ENCODE data around the gene SH3TC1.

Gene SH3TC1

GRCh38 chr4:8236106-8236919 is 37.2 kb downstream of the SH3TC1 start:
- TF ChIP-seq, protein P1, sequence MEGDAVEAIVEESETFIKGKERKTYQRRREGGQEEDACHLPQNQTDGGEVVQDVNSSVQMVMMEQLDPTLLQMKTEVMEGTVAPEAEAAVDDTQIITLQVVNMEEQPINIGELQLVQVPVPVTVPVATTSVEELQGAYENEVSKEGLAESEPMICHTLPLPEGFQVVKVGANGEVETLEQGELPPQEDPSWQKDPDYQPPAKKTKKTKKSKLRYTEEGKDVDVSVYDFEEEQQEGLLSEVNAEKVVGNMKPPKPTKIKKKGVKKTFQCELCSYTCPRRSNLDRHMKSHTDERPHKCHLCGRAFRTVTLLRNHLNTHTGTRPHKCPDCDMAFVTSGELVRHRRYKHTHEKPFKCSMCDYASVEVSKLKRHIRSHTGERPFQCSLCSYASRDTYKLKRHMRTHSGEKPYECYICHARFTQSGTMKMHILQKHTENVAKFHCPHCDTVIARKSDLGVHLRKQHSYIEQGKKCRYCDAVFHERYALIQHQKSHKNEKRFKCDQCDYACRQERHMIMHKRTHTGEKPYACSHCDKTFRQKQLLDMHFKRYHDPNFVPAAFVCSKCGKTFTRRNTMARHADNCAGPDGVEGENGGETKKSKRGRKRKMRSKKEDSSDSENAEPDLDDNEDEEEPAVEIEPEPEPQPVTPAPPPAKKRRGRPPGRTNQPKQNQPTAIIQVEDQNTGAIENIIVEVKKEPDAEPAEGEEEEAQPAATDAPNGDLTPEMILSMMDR (IDR thresholded peaks at IDR 0.05; ENCODE audit: low read depth, low read length), result no peak
- no peak for DNase-seq (ENCODE audit: low read depth, low spot score)
- H3K4me3 ChIP-seq (ENCODE audit: low read depth, low read length), result no peak overlapping the region
- in situ Hi-C loops (cut with HindIII; ENCODE audit: low sequenced_read_pairs), result no loop called here

DNA sequence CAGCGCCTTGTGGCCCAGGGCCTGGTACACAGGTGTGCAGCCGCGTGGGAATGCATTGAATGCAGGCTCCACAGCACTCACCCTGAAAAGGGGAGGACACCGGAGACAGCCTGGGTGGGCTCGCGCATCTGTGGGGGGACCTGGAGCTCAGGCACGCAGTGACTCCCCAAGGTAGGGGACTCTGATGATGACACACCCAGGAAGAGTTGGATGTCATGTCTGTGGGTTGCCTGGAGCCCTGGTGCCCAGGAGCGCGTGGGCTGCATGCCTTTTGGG is 37.8 kb downstream of the SH3TC1 start:
- DNase-seq (ENCODE audit: low read depth, low spot score), result no peak
- in situ Hi-C loops (cut with HindIII; ENCODE audit: low sequenced_read_pairs), result no loop called here

GRCh38 chr4:8237256-8237989 is 38.3 kb downstream of the SH3TC1 start:
- DNase-seq (ENCODE audit: low read depth, low spot score), result no peak
- no peak overlapping the region for H3K4me3 ChIP-seq (ENCODE audit: low read depth, low read length)
- in situ Hi-C loops (cut with HindIII; ENCODE audit: low sequenced_read_pairs), result no loop called here
- TF ChIP-seq, protein P1 (IDR thresholded peaks at IDR 0.05; ENCODE audit: low read depth, low read length), result no peak

More for the DNA sequence above, 37.8 kb downstream of the SH3TC1 start:
- TF ChIP-seq, protein P1 (IDR thresholded peaks at IDR 0.05; ENCODE audit: low read depth, low read length), result no peak
- H3K4me3 ChIP-seq (ENCODE audit: low read depth, low read length), result no peak overlapping the region

DNA sequence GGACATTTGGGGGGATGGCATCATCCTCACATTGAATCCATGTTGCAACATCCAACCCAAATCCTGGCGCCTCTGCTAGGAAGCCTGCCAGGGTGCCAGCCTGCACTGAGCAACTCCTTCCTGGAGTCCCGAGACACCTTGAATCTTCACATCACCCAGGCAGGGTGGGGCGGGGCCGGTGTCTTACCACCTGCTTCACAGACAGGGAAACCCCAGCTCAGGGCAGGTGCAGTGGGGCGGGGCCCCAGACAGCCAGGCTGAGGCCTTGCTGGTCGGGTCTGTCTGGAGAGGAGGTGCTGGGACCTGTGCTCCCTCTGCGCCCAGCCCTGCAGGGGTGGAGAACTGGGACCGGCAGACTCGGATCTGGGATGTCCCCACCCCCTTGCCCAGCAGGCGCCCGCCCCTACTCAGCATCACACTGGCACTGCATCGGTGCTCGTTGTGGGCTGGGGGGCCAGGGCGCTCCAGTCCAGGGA is 39.0 kb downstream of the SH3TC1 start:
- H3K4me3 ChIP-seq (ENCODE audit: low read depth, low read length), result no peak overlapping the region
- DNase-seq (ENCODE audit: low read depth, low spot score), result no peak
- in situ Hi-C loops (cut with HindIII; ENCODE audit: low sequenced_read_pairs), result no loop called here
- TF ChIP-seq, protein P1 (IDR thresholded peaks at IDR 0.05; ENCODE audit: low read depth, low read length), result no peak

DNA sequence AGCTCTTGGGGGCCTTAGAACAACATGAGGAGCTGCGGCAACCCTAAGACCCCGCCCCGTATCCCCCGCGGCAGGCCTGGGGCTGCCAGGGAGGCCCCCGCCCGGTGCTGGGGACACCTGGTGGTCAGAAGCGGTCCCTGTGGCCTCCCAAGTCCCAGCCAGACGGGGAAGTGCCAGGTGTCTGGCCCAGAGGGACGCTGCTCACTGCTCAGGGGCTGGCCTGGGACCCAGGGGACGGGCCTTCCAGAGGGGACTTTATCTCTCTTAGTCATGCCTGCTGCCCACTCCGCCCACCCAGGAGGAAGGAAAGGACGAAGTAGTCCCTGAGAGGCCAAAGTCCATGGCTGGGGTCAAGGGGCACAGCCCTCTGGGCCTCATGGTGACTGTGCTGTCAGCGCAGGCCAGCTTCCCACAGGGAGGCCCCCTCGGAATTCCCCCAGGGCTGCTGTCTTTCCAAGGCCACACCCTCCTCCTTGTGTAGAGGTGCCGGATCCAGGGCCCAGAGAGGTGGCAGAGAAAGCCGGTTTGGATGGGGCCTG is 39.5 kb downstream of the SH3TC1 start:
- no peak for DNase-seq (ENCODE audit: low read depth, low spot score)
- TF ChIP-seq, protein P1 (IDR thresholded peaks at IDR 0.05; ENCODE audit: low read depth, low read length), result peak; percentile 52
- in situ Hi-C loops (cut with HindIII; ENCODE audit: low sequenced_read_pairs), result no loop called here
- H3K4me3 ChIP-seq (ENCODE audit: low read depth, low read length), result no peak overlapping the region

DNA sequence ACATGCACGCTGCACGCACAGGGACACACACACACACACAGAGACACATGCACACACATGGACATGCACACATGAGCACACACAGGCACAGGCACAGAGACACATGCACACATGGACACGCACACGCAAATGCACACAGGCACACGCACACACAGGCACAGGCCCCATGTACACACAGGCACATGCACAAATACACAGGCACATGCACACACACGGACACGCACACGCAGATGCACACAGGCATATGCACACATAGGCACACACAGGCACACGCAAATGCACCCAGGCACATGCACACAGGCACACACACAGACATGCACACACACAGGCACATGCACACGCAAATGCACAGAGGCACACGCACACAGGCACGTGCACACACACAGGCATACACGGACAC is 40.1 kb downstream of the SH3TC1 start:
- in situ Hi-C loops (cut with HindIII; ENCODE audit: low sequenced_read_pairs), result no loop called here

More for the DNA sequence above, 40.1 kb downstream of the SH3TC1 start:
- no peak overlapping the region for H3K4me3 ChIP-seq (ENCODE audit: low read depth, low read length)
- no peak for DNase-seq (ENCODE audit: low read depth, low spot score)
- TF ChIP-seq, protein P1 (IDR thresholded peaks at IDR 0.05; ENCODE audit: low read depth, low read length), result no peak
